DOHH2 (cell line): ENCODE results near the gene TUBA4A.

Experiments used
- H3F3A ChIP-seq: fragments of 200-600 bp; sonication (generic), shearing (Covaris generic); 2 replicates; pipeline ENCODE4 v1.6.0; 2016; ENCODE audit warnings: antibody characterized with exemption, mild to moderate bottlenecking; ENCODE audit not compliant: control insufficient read depth, insufficient read depth
- H3K27ac ChIP-seq: fragments of 200-600 bp; sonication (generic); 2 replicates; pipeline ENCODE4 v1.5.1; 2014; ENCODE audit warnings: low read depth, mild to moderate bottlenecking, low read length, moderate library complexity
- H3K27me3 ChIP-seq: fragments of 200-600 bp; sonication (generic); 2 replicates; pipeline ENCODE4 v1.6.1; 2014; ENCODE audit warnings: mild to moderate bottlenecking, low read length, mixed read lengths; ENCODE audit not compliant: control insufficient read depth
- H3K36me3 ChIP-seq: fragments of 200-600 bp; sonication (generic); 2 replicates; pipeline ENCODE4 v1.6.1; 2014; ENCODE audit warnings: mild to moderate bottlenecking, low read length, moderate library complexity, mixed read lengths; ENCODE audit not compliant: control insufficient read depth
- H3K4me1 ChIP-seq: fragments of 200-600 bp; sonication (generic); 2 replicates; pipeline ENCODE4 v1.6.1; 2014; ENCODE audit warnings: mild to moderate bottlenecking, low read length, mixed read lengths; ENCODE audit not compliant: control insufficient read depth
- H3K4me2 ChIP-seq: fragments of 200-600 bp; sonication (generic); 2 replicates; pipeline ENCODE4 v1.6.0; 2014; ENCODE audit warnings: mild to moderate bottlenecking, low read length, moderate library complexity
- H3K4me3 ChIP-seq: fragments of 200-600 bp; sonication (generic); 2 replicates; pipeline ENCODE4 v1.5.1; 2014; ENCODE audit warnings: mild to moderate bottlenecking, low read length, mixed read lengths
- H3K79me2 ChIP-seq: fragments of 200-600 bp; sonication (generic); 2 replicates; pipeline ENCODE4 v1.6.1; 2014; ENCODE audit warnings: mild to moderate bottlenecking, low read length, mixed read lengths; ENCODE audit not compliant: control insufficient read depth
- H3K9me2 ChIP-seq: fragments of 200-600 bp; sonication (generic); replicated peaks from 2 replicates; pipeline ENCODE4 v1.6.1; 2014; ENCODE audit warnings: mild to moderate bottlenecking, low read length, mixed read lengths; ENCODE audit not compliant: control insufficient read depth
- H3K9me3 ChIP-seq: fragments of 200-600 bp; sonication (generic); 2 replicates; pipeline ENCODE4 v1.6.1; 2014; ENCODE audit warnings: antibody characterized with exemption, low read length, mixed read lengths; ENCODE audit not compliant: control insufficient read depth, insufficient read depth
- H4K20me1 ChIP-seq: fragments of 200-600 bp; sonication (generic); 2 replicates; pipeline ENCODE4 v1.6.0; 2014; ENCODE audit warnings: low read depth, mild to moderate bottlenecking, antibody characterized with exemption, low read length, moderate library complexity; ENCODE audit not compliant: control insufficient read depth, insufficient read depth
- CTCF ChIP-seq: fragments of 200-600 bp; sonication (generic); IDR thresholded peaks from one replicate; pipeline ENCODE4 v1.5.1; 2014; ENCODE audit warnings: antibody characterized with exemption, mild to moderate bottlenecking, low read depth, low read length; ENCODE audit not compliant: poor library complexity, severe bottlenecking
- EZH2phosphoT487 ChIP-seq: fragments of 200-600 bp; sonication (generic); IDR thresholded peaks from 2 replicates; pipeline ENCODE4 v1.6.1; 2017; ENCODE audit warnings: borderline replicate concordance, mild to moderate bottlenecking, antibody characterized with exemption, low read length, moderate library complexity, mixed read lengths

TUBA4A gene

GRCh38 chr2:219244789-219245147 lies 8.9 kb downstream of the TUBA4A start:
- peaks cover 40% of the 10 kb centered on the region for H3K79me2 ChIP-seq
- no peaks in the 10 kb centered on the region for H3K9me2 ChIP-seq
- H3K27me3 ChIP-seq, result no peaks in the 10 kb centered on the region
- 0 out of 2 replicates have a peak overlapping the region, but pooled peaks have one; percentile 47 for H3K27ac ChIP-seq
- no peak for TF ChIP-seq CTCF
- TF ChIP-seq EZH2phosphoT487, result no peak
- H3K4me3 ChIP-seq, result peak overlapping the region; percentile 84
- H3F3A ChIP-seq, result peaks cover 13% of the 10 kb centered on the region
- peak overlapping the region; percentile 97 for H3K4me2 ChIP-seq
- H4K20me1 ChIP-seq, result no peaks in the 10 kb centered on the region
- H3K36me3 ChIP-seq, result peaks cover 37% of the 10 kb centered on the region
- H3K4me1 ChIP-seq, result peaks cover 48% of the 10 kb centered on the region
- no peaks in the 10 kb centered on the region for H3K9me3 ChIP-seq

GRCh38 chr2:219243291-219243761 lies 10.4 kb downstream of the TUBA4A start:
- Histone ChIP-seq H3K27me3 (no peaks in the 10 kb centered on the region), H4K20me1 (no peaks in the 10 kb centered on the region), H3K9me2 (no peaks in the 10 kb centered on the region), H3K4me2 (no peak overlapping the region), H3K36me3 (peaks cover 29% of the 10 kb centered on the region), H3K9me3 (no peaks in the 10 kb centered on the region), H3K79me2 (peaks cover 31% of the 10 kb centered on the region), H3F3A (peaks cover 5% of the 10 kb centered on the region), H3K27ac (no peak overlapping the region), H3K4me3 (no peak overlapping the region), H3K4me1 (peaks cover 34% of the 10 kb centered on the region)
- TF ChIP-seq EZH2phosphoT487 (no peak), CTCF (no peak)

GRCh38 chr2:219234331-219234730 lies 19.4 kb downstream of the TUBA4A start:
- Histone ChIP-seq H3K27me3 (no peaks in the 10 kb centered on the region), H3F3A (peaks cover 4% of the 10 kb centered on the region), H3K9me2 (no peaks in the 10 kb centered on the region), H3K4me2 (no peak overlapping the region), H3K79me2 (peaks cover 31% of the 10 kb centered on the region), H3K4me3 (no peak overlapping the region), H3K36me3 (peaks cover 88% of the 10 kb centered on the region), H3K9me3 (no peaks in the 10 kb centered on the region), H4K20me1 (no peaks in the 10 kb centered on the region), H3K4me1 (peaks cover 19% of the 10 kb centered on the region), H3K27ac (no peak overlapping the region)
- TF ChIP-seq EZH2phosphoT487 (no peak), CTCF (no peak)
